Lower leg skin (tissue), 3 donors: ENCODE results near the gene MAGI2.

Source experiments
- POLR2A ChIP-seq, 2 donors: fragments of 450-650 bp; IDR thresholded peaks; one replicate each; pipeline ENCODE4 v1.6.1; 2016 to 2017; ENCODE audit warnings: antibody characterized with exemption in 2 of 2, mild to moderate bottlenecking in 1 of 2, moderate library complexity in 1 of 2
- TF ChIP-seq, protein P1 (sequence below), 3 donors: fragments of 450-650 bp; IDR thresholded peaks; one replicate each; pipeline ENCODE4 v1.5.1; 2016; ENCODE audit warnings: antibody characterized with exemption in 3 of 3, mild to moderate bottlenecking in 3 of 3, moderate library complexity in 2 of 3

GRCh38 chr7:78195281-78195680, 1258.2 kb downstream of the MAGI2 start:
- TF ChIP-seq, protein P1, sequence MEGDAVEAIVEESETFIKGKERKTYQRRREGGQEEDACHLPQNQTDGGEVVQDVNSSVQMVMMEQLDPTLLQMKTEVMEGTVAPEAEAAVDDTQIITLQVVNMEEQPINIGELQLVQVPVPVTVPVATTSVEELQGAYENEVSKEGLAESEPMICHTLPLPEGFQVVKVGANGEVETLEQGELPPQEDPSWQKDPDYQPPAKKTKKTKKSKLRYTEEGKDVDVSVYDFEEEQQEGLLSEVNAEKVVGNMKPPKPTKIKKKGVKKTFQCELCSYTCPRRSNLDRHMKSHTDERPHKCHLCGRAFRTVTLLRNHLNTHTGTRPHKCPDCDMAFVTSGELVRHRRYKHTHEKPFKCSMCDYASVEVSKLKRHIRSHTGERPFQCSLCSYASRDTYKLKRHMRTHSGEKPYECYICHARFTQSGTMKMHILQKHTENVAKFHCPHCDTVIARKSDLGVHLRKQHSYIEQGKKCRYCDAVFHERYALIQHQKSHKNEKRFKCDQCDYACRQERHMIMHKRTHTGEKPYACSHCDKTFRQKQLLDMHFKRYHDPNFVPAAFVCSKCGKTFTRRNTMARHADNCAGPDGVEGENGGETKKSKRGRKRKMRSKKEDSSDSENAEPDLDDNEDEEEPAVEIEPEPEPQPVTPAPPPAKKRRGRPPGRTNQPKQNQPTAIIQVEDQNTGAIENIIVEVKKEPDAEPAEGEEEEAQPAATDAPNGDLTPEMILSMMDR (IDR thresholded peaks at IDR 0.05): no peak
- TF ChIP-seq POLR2A (IDR thresholded peaks at IDR 0.05): no peak
